Stimulated activated CD8-positive, alpha-beta memory T cell treated with anti-CD3 and anti-CD28 coated beads, Interleukin-2, amount 100 ng/mL, for 1 hour (primary cell): ENCODE results near the gene DPYSL3.
"Not testable (repeated sequence)": the region's sequence is repeated elsewhere in the genome, so short reads cannot be mapped to it uniquely, and the experiment has no call there.

Experiments
- DNase-seq, 2 donors: peaks; one replicate each; pipeline ENCODE4 v3.0.0-alpha.2; 2020; ENCODE audit warnings: low read depth in 2 of 2

Gene DPYSL3

GRCh38 chr5:147371290-147371689 is 138.6 kb downstream of the DPYSL3 start:
- DNase-seq: no peak

- DNase-seq: no peak
Measured at GRCh38 chr5:147369742-147370374, 140.0 kb downstream of the DPYSL3 start.

GRCh38 chr5:147367381-147367780 is 142.5 kb downstream of the DPYSL3 start:
- not testable (repeated sequence) for DNase-seq

- no peak for DNase-seq
Measured at GRCh38 chr5:147361441-147362175, 148.3 kb downstream of the DPYSL3 start.

GRCh38 chr5:147360816-147361215 is 149.1 kb downstream of the DPYSL3 start:
- no peak for DNase-seq

DNA sequence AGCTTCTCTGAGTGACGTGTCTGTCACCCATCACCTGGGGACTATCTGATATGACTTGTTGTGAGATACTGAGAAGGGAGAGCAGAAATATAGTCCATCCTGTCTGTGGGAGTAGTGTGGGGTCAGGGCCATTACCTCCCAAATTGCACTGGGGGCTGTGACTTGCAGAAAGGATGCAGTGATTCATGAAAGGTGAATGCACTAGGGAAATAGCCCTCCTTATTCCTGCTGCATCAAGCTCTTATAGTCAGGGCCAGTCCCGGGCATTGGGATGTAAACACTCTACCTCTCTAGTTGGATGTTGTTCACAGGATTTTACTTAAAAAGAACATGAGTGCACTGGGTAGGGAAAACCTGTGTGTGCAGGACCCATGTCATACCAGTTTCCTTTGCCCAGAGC is 150.3 kb downstream of the DPYSL3 start:
- DNase-seq: no peak

- no peak for DNase-seq
Measured at GRCh38 chr5:147359101-147359500, 150.8 kb downstream of the DPYSL3 start.

DNA sequence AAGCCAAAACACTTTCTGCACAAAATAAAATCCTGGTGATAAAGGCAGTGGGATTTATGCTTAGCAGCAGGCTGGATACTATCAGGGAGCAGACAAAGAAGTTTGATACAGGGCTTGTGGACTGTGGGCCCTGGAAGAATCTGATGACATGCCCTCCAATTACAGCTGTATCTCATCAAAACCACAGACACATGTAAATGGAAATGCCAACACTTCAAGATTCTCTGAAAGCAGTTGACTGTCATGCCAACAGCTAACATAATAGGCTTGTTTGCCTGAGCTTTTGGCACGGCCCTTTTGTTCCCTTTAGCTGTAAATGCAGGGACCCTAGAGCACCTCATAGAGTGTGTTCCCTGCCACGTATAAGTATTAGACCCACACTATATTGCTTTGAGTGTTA is 160.6 kb downstream of the DPYSL3 start:
- no peak for DNase-seq

GRCh38 chr5:147348451-147348850 is 161.4 kb downstream of the DPYSL3 start:
- no peak for DNase-seq

DNA sequence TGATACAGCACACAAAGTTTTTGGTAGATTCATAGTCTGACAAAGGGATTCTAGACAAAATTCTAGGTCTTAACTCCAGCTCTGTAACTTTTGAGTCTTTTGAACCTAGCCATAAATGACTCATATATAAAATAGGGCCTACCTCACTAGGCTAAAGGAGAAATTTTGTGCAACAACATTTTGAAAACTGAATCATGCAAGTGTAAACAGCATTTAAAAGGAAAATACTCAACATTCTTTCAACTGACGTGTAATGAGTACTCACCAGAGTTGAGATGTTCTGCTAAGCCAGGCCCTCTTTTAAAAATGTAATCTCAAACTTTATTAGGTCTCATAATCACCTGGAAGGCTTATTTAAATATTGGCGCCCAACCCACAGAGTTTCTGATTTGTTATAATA is 161.8 kb downstream of the DPYSL3 start:
- no peak for DNase-seq

GRCh38 chr5:147346006-147346561 is 163.8 kb downstream of the DPYSL3 start:
- DNase-seq: no peak

DNA sequence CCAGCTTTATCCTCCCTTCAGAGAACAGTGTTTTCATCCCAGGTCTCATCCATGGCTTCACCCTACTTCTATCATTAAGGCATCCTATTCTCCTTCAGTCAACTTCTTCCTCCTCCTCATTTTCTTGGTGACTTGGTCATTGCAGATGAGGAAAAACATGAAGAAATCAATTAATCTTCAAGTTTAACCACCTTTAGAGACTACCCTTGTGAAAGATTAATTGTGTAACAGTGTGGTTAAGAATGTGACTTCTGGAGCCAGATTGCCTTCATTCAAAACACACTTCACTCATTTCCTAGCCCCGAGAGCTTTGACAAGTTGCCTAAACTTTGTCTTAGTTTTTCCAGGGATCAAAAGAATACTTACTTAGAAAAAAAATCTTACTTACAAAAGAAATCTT is 165.0 kb downstream of the DPYSL3 start:
- no peak for DNase-seq

- no peak for DNase-seq
Measured at GRCh38 chr5:147341345-147341744, 168.5 kb downstream of the DPYSL3 start.

- no peak for DNase-seq
Measured at GRCh38 chr5:147340941-147341340, 168.9 kb downstream of the DPYSL3 start.
